ENCODE measurements around the gene ROBO1.

GRCh38 chr3:79412537-79412936 lies 355.3 kb downstream of the ROBO1 start:
- no peak for TF ChIP-seq EZH2 (IDR thresholded peaks at IDR 0.05; ENCODE audit: insufficient read depth, low read length)
- TF ChIP-seq CTCF (IDR thresholded peaks at IDR 0.05; ENCODE audit: insufficient read depth, low read depth, low read length) = no peak
